HG03045 (cell line): Measurements from ENCODE around the gene FGFR1OP2.
"Not testable (repeated sequence)": the region's sequence is repeated elsewhere in the genome, so short reads cannot be mapped to it uniquely, and the experiment has no call there.

Experiments used
- ATAC-seq: cut with Tn5 transposase; IDR thresholded peaks from one replicate; pipeline ENCODE4 v1.9.1; 2021; ENCODE audit warnings: mild to moderate bottlenecking, moderate library complexity; ENCODE audit not compliant: unreplicated experiment

Gene FGFR1OP2

DNA sequence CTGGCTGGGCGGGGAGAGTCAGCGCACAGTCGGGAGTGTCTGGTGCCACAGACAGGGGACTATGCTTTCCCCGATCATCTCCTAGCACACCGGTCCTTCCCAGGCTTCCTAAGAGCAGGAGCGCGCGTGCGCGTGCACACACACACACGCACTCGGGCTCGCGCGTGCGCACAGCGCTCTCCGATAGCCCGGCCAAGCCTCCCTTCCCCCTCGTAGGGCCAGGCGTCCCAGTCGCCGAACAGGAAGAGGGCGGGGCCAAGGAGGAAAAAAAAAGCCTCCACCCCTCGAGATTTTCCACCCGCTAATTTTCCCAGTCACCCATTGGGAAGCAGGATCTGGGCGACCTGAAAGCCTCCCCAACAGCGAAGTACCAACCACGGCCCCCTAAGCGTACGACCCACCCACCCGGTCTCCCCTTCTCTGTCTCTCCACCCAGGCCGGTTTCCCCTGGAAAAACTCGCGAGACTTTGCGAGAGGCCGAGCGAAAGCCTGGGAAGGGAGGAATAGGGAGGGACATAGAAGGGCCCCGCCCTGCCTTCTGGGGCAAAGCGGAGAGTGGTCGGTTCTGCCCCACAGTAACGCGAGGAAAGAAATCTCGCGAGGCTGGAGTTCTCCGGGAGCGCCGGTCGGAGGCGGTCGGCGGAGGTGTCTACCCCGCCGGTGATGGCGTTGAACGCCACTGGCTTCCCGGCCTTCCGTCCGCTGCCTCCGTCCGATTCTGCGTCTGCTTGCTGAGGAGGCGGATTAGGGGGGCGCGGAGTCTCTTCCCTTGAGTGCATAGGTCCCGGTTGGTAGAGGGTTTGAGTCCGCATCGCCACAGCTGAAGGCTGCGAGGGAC, at the start of gene FGFR1OP2, which contains the start of gene INTS13:
Gene FGFR1OP2, plus strand, starts transcription at position 608 of the 838 bp plus-strand sequence. CDS start 15,689 bp downstream, outside the sequence.
Gene INTS13, minus strand, starts transcription at position 119 of the 838 bp plus-strand sequence. CDS start 1,178 bp downstream, outside the sequence.
- ATAC-seq, result peak; percentile 89

DNA sequence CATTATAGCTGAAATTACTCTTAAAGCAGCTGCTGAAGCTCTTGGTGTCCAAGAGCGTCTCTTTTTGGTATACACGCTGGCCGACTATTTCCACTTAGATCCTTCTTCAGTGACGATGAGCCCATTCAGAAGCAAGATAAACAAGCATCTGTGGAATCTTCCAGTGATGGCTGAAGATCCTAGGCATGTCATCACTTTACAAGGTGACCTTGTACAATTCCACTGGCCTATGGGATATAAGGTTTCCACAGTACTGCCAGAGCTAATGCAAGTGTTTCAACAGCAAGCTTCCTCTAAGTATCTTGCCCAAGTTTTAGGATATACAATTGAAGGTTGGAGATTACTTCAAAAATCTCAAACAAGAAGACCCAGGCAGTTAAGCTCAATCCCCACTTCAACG, 47.5 kb upstream of the FGFR1OP2 start:
- ATAC-seq, result no peak

DNA sequence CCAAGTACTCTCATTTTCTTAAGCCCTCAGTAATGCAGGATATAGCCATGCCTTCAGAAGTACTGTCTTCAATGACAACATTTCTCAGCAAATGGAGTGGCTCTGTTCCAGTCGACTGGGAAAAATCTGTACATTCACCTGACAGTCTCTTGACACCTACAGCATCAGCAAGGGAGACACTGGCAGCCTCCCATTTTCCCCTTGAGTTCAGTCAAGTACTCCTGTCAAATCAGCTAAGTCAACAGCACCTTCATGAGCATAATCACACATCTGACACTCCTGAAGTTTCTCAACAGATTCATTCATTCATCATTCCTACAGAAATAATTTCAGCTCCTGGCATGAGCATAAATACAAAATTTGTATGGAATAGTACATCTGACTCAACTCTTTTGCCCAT, 46.6 kb upstream of the FGFR1OP2 start:
- ATAC-seq, result no peak

DNA sequence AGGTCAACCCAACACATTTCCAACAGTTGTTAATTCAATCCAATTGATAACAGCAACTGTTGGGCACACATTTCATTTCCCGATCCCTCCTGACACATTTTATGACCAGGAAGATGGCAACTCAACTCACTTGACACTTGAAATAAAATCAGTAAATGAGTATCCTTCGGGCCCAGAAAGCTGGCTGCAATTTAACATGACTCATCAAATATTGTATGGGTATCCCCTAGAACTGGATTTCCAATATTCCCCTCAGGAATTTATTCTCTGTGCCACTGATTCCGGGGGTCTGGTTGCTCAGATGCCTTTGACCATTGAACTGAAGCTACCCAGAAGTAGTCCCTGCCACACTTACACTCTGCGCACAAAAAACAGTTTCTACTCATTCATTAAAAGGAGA, 42.6 kb upstream of the FGFR1OP2 start:
- ATAC-seq, result no peak

DNA sequence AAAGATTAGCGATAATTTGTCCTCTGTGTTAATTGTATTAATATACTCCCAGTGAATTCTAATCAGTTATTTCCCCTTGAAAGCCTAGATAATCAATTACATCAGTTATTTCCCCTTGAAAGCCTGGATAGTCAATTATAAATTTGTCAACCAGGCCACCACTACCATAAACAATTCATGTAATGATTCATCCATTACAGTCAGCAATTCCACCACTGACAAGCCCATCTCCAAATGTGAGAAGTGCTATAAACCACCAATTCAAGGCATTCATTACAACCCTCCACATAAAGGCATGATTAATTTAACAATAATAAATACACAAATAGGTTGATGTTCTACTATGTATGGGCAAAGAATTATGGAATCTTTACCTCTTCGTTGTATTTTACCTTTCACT, 41.4 kb upstream of the FGFR1OP2 start:
- ATAC-seq, result no peak

DNA sequence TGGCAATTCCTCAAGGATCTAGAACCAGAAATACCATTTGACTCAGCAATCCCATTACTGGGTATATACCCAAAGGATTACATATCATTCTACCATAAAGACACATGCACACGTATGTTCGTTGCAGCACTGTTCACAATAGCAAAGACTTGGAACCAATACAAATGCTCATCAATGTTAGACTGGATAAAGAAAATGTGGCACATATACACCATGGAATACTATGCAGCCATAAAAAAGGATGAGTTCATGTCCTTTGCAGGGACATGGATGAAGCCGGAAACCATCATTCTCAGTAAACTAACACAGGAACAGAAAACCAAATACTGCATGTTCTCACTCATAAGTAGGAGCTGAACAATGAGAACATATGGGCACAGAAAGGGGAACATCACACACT, 34.9 kb upstream of the FGFR1OP2 start:
- ATAC-seq, result not testable (repeated sequence)

DNA sequence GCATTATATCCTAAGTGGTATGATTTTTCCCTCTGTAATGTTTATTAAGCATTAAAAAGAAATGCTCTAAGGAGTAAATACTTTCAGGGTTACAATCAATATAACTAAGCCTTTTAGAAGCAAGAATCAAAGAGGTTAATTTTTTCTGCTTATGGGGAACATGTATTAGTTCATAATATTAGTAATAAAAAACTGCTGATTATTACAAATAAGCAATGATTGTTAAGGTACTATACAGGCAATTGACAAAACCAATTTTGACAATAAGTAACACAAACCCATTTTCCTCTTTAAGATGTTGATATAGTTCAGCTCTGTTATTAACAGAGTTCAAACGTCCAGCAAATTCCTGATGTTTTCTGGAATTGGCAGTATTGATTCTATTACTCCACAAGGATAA, 32.2 kb upstream of the FGFR1OP2 start:
- ATAC-seq, result no peak

DNA sequence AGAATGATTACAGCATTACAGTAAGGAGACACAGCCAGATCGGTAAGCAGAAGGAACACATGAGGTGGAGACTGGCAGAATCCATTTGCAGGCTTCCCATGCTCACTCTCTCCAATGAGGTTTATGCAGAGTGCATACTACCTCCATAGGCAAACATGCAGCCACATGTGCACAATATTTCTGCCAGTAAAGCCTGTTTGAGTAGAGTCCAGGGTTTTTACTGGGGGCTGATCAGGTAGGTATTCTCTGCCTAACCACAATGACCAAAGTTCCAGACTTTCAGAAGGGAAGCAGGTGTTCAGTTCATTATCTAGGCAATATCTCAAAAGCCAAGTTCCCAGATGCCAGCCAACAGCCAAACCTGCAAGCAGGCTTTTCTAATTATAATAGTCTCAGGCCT, 31.6 kb upstream of the FGFR1OP2 start:
- ATAC-seq, result no peak

DNA sequence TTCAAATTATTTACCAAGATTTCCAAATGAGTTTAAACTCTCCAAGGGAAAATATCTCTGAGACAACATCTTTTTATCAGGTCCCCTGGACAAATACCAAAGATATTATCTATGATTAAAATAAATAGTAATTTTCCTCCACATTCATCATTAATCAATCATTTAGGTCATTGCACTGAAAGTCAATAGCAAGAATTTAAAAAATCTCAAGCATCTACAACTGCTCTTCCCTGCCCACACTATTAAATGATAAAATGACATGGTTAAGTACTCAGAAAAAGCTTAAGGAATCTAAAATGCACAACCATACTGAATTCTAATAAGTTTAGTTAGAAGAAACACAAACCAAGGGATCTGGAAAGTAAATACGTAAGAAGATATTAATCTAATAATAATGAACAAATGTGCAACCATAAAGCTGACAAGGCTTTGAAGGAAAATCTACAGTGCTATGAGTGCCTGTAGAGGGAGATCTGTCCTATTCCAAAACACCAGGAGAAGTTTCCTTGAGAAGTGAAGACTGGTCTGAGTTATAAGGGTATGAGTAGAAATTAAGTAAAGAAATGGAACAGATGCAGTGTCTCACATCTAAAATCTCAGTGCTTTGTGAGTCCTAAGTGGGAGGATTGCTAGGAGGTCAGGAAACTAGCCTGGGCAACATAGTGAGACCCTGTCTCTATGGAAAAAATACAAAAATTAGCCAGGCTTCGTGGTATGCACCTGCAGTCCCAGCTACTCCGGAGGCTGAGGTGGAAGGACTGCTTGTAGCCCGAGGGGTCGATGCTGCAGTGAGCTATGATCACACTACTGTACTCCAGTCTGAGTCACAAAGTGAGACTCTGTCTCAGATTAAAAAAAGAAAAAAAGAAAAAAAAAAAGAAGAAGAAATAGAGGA, 19.7 kb upstream of the FGFR1OP2 start:
- no peak for ATAC-seq

DNA sequence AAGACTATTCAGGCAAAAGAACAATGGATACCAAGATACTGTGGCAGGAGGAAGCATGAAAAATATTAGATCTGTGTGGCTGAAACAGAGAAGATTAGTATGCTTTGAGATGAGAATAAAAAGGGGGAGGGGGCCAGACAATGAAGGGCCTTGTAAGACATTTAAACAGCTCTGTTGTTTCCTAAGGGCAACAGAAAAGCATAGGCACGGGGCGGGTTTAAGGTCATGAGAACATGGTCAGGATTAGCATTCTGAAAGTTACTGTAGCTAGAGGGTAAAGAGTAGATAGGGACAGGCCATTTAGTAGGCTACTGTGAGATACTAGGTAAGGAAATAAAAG, 19.1 kb upstream of the FGFR1OP2 start:
- no peak for ATAC-seq

DNA sequence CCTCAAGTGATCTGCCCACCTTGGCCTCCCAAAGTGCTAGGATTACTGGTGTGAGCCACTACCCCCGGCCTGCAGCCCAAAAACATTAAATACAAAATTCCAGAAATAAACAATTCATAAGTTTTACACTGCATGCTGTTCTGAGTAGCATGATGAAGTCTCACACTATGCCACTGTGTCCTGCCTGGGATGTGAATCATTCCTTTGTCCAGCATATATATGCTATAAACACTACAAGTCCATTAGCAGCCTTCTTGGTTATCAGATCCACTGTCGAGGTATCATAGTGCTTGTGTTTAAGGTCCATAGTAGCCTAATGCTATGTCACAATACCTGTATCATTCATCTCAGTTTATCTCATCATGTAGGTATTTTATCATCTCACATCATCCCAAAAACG, 16.4 kb upstream of the FGFR1OP2 start:
- no peak for ATAC-seq

DNA sequence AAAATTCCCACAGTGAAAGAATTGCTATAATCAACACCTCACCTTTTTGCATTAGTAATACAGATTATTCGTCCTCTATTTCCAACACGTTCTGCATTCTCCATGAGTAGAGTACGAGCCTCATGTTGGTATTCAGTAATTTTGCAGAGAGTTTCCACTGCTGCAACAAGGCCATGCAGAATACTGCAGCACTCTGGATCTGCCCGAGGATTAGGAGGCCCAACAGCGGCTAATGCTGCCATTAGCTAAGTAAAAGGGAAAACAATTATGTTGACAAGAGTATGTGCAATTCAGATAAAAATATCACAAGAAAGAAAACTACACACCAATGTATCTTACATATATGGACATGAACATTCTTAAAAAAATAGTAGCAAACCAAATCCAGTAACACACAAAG, 9.6 kb upstream of the FGFR1OP2 start:
- ATAC-seq, result no peak

DNA sequence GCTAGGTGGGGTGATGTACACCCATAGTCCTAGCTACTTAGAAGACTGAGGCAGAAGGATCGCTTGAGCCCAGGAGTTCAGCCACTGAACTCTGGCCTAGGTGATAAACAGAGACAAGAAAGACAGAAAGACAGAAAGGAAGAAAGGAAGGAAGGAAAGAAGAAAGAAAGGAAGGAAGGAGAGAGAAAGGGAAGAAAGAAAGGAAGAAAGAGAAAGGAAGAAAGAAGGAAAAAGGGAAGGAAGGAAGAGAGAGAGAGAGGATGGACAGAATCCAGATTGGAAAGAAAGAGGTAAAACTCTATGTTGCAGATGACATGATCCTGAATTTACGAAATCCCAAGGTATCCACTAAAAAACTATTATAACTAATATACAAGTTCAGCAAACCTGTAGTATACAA, 8.7 kb upstream of the FGFR1OP2 start:
- no peak for ATAC-seq

DNA sequence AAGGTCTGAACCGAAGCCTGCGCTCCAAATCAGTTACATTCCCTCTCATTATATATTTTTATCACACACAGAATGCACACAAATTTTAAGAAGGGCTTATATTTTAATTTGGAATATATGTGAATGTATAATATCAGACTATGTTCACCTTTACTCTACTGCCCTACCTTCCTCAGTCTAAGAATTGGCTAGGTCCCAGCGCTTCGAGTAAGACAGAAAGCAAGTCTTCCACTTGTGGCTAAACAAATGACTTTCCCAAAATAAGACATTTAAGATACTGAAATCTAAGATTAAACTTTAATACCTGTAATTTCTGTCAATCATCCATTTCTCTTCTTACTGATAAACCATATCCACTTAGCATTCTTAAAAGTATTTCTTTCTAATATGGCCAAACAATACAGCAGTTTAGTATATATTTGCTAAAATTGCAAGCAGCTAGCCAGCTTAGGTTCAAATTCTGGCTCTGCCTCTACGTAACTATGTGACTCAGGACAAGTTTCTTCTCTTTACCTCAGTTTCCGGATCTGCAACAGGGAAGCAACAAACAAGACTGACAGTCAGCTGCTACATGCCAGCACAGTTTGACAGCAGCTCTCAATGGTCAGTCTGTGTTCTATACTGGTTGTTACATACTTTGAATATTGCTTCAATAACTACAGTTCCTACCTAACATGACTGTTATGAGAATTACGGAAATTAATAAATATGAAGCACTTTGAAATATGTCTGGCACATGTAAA, 2.5 kb upstream of the FGFR1OP2 start:
- no peak for ATAC-seq

DNA sequence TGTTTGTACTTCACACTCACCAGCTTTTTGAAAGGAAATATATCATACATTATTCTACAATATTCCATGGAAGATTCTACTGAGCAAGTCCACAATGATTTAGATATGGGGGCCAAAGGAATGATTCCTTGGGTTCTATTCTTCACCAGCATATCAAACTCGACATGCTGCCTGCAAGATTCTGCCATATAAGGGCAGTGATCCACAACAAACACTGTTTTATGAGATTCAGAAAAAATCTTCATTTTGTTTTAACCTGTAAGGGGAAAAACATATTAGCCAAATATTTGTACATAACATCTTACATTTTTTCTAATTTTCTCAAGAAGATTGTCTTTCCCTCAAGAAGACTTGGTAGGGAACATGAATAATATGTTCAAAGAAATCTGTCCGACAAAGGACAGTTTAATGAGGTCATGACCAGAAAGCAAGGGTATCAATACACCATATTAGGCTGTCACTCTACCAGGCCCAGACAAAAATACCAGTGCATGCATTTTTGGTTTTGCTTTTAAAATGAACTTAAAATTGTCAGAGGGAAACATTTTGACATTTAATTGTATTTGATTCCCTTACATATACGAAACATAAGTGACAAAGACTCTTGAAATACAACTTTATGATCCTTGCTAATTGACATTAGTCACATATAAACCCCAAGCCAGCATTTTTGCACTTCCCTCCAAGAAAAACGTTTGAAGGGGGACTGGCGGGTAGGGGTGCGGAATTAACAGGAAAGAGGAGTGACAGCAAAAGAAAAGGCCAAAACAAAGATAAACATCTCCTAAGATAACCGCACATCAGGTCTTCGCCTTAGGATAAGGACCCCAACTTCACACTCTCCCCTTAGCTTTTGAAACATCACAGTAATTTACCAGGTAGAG, 1.5 kb upstream of the FGFR1OP2 start:
- no peak for ATAC-seq

DNA sequence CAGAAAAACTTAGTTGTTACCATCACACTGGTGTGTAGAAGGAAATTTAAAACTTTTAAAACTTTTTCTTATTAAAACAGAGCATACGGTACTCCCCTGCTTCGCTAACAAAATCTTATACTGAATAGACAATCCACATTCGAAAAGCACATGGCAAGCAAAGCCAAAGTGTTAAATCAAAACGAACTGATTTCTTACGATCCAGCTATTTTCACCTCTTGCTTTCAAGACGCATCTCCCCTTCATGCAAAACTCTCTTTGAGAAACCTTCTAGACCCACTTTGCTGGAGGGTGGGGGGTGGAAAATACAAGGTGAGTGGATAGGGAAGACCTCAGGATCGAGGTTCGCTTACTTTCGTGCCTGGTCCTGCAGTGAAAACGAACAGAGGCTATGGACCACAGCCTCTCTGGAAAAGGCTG, 817 bp upstream of the FGFR1OP2 start:
- peak; percentile 4 for ATAC-seq

DNA sequence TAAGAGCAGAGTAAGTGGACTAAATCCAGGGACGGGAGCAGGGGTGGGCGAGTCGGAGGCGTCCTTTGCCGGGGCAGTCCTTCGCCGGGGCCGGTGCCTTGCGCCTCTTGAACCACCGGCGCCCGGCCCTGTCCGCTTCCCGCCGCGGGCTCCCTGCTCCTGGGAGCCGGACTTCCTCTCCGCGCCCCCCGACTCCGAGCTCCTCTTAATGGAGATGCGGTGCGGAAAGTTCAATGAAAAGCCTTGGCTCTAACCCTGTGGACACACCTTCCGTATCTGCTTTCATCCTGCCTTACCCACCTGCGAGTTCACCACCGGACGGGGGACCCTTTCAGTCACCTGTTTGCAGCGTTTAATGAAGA, 412 bp downstream of the FGFR1OP2 start:
- peak; percentile 21 for ATAC-seq

DNA sequence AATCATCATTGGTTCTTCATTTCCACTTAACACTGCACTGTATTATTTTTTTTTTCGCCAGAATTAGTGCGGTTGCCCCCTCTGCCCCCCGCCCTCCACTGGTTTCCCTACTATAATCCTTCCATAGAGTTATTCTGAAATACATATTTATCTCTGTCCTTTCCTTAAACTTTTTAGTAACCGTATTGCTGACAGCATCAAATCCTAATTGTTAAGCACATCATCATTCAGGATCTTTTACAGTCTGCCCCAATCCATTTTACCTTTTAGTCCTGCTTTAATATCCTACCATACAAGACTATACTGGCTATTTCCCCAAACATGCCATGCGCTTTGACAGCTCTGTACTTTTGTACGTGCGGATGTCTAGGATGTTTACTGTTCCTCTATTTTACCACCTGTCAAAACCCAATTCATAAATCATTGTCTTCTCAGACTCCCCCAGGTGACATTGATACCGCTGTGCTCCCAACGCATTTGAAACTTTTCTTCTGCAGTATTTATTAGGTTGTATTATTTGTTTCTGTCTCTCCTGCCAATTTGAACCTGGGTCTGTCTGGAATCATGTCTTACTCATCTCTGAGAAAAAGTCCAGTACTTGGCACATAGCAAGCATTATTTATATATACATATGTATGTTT, 1.0 kb downstream of the FGFR1OP2 start:
- no peak for ATAC-seq

DNA sequence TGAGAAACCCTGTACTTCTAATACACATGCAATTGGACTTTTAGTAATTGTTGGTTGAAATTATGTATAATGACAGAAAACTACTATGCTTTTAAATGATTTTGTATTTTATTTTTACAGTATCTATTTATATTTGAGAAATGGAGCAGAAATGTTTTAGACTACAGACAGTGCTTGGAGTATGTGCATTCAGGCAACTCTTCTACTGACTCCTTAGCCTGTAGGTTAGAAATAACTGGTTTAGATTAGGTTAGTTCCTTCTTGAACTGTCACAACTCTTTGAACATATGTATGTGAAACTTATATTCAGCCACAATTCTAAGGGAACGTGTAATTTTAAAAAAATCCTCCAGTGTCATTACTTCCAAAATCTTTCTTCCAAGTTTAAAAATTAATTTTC, 1.7 kb downstream of the FGFR1OP2 start:
- ATAC-seq, result no peak
